Measurements from ENCODE around the gene OR1F1.

The OR1F1 gene

DNA sequence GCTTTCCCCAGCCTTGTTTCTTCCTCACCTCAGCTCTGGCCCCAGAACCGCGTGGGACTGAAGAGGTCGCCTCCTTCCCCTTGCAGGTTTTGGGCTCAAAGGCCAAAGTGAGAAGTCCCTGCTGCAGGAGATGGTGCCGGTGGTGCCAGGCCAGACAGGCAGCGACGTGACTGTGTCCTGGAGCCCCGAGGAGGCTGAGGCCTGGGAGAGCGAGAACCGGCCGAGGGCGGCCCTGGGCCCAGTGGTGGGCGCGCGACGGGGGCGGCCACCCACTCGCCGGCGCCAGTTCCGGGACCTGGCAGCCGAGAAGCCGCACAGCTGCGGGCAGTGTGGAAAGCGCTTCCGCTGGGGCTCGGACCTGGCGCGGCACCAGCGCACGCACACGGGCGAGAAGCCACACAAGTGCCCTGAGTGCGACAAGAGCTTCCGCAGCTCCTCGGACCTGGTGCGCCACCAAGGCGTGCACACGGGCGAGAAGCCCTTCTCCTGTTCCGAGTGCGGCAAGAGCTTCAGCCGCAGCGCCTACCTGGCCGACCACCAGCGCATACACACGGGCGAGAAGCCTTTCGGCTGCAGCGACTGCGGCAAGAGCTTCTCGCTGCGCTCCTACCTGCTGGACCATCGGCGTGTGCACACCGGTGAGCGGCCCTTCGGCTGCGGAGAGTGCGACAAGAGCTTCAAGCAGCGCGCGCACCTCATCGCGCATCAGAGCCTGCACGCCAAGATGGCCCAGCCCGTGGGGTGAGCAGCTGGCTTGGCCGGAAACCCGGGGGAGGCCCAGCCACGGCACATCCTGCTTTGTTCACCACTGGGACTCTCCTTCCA, 47.2 kb upstream of the OR1F1 start:
- TF ChIP-seq, protein P1, sequence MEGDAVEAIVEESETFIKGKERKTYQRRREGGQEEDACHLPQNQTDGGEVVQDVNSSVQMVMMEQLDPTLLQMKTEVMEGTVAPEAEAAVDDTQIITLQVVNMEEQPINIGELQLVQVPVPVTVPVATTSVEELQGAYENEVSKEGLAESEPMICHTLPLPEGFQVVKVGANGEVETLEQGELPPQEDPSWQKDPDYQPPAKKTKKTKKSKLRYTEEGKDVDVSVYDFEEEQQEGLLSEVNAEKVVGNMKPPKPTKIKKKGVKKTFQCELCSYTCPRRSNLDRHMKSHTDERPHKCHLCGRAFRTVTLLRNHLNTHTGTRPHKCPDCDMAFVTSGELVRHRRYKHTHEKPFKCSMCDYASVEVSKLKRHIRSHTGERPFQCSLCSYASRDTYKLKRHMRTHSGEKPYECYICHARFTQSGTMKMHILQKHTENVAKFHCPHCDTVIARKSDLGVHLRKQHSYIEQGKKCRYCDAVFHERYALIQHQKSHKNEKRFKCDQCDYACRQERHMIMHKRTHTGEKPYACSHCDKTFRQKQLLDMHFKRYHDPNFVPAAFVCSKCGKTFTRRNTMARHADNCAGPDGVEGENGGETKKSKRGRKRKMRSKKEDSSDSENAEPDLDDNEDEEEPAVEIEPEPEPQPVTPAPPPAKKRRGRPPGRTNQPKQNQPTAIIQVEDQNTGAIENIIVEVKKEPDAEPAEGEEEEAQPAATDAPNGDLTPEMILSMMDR (conservative IDR thresholded peaks at IDR 0.05; ENCODE audit: low read depth, low read length): no peak
- no peaks in the 10 kb centered on the region; the same call in 1 of the 2 replicates for H3K79me2 ChIP-seq (ENCODE audit: insufficient read depth, low read depth)
- no peak overlapping the region for H2AFZ ChIP-seq (ENCODE audit: low read depth)

DNA sequence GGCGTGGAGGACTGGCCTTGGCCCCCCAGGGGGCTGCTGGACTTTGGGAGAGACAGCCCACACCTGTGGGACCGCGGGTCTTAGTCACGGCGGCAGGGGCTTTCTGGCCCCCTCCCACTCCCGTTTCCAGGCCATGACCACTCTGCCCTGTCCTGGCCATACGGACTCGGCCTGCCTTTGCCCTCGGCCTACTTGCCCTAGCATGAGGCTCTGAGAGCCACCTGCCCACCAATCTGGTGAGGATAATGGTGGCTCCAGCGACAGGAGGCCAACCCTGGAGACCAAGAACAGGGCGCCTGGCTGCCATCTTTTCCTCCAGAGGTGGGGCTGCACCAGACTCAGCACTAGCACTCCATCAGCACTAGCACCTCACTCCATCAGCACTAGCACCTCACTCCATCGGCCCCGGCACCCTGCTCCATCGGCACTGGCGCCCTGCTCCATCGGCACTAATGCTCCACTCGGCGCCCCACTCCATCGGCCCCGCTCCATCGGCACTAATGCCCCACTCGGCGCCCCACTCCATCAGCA, 46.2 kb upstream of the OR1F1 start:
- H3K79me2 ChIP-seq (ENCODE audit: insufficient read depth, low read depth): no peaks in the 10 kb centered on the region
- H2AFZ ChIP-seq (ENCODE audit: low read depth): no peak overlapping the region
- H3K27ac ChIP-seq: no peak overlapping the region
- no peaks in the 10 kb centered on the region for H3K36me3 ChIP-seq (ENCODE audit: insufficient read depth)
- H3K4me2 ChIP-seq: no peak overlapping the region
- H3K27me3 ChIP-seq (ENCODE audit: insufficient read depth, low read depth): no peaks in the 10 kb centered on the region; the same call in 1 of the 2 replicates
- no peaks in the 10 kb centered on the region for H3K4me1 ChIP-seq (ENCODE audit: low read depth, poor library complexity, severe bottlenecking)
- H4K20me1 ChIP-seq (ENCODE audit: insufficient read depth): no peaks in the 10 kb centered on the region
- H3K9ac ChIP-seq: no peak overlapping the region
- no peak overlapping the region for H3K4me3 ChIP-seq (IDR thresholded peaks at IDR 0.05; ENCODE audit: insufficient read depth, low read depth, low read length)
- TF ChIP-seq, protein P1 (conservative IDR thresholded peaks at IDR 0.05; ENCODE audit: low read depth, low read length): no peak

More for the DNA sequence above, 47.2 kb upstream of the OR1F1 start:
- Histone ChIP-seq H3K27ac (no peak overlapping the region), H3K4me3 (IDR thresholded peaks at IDR 0.05; ENCODE audit: insufficient read depth, low read depth, low read length) (no peak overlapping the region), H3K27me3 (ENCODE audit: insufficient read depth, low read depth) (no peaks in the 10 kb centered on the region; the same call in 1 of the 2 replicates), H4K20me1 (ENCODE audit: insufficient read depth) (no peaks in the 10 kb centered on the region), H3K4me1 (ENCODE audit: low read depth, poor library complexity, severe bottlenecking) (peaks cover 8% of the 10 kb centered on the region), H3K9ac (no peak overlapping the region), H3K36me3 (ENCODE audit: insufficient read depth) (no peaks in the 10 kb centered on the region), H3K4me2 (no peak overlapping the region)

DNA sequence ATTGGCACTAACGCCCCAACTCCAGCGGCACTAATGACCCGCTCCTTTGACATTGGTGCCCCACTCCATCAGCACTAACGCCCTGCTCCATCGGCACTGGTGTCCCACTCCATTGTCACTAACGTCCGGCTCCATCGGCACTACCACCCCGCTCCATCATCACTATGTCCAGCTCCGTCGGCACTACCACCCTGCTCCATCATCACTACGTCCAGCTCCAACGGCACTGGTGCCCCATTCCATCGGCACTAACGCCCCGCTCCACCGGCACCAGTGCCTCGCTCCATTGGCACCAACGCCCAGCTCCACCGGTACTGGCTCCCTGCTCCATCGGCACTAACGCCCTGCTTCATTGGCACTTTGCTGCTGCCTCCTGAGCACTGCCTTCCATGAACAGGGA, 45.7 kb upstream of the OR1F1 start:
- H3K27me3 ChIP-seq (ENCODE audit: insufficient read depth, low read depth): no peaks in the 10 kb centered on the region; the same call in 1 of the 2 replicates
- TF ChIP-seq, protein P1 (conservative IDR thresholded peaks at IDR 0.05; ENCODE audit: low read depth, low read length): no peak
- no peak overlapping the region for H3K4me3 ChIP-seq (IDR thresholded peaks at IDR 0.05; ENCODE audit: insufficient read depth, low read depth, low read length)
- no peaks in the 10 kb centered on the region for H4K20me1 ChIP-seq (ENCODE audit: insufficient read depth)
- H3K36me3 ChIP-seq (ENCODE audit: insufficient read depth): no peaks in the 10 kb centered on the region
- H3K9ac ChIP-seq: no peak overlapping the region
- no peaks in the 10 kb centered on the region for H3K79me2 ChIP-seq (ENCODE audit: insufficient read depth, low read depth)
- no peak overlapping the region for H3K27ac ChIP-seq
- H3K4me1 ChIP-seq (ENCODE audit: low read depth, poor library complexity, severe bottlenecking): no peaks in the 10 kb centered on the region
- no peak overlapping the region for H3K4me2 ChIP-seq
- H2AFZ ChIP-seq (ENCODE audit: low read depth): no peak overlapping the region

DNA sequence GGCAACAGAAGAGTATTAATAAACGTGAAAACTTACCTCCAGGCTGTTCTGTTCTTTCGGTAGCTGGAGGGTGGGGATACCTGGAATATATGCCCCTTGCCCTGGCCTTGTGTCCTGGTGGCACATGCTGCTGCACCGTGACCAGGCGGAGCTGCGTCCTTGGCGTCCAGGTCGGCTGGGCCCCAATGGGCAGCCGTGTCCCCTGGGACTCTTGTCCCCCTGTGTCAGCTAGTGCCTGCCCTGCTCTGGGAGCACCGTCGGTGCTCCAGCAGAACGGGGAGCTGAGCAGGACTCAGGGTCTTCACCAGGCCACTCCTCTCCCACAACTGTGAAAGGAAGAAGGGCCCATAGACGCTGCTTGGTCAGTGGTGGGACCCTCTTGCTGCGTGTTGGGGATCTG, 45.2 kb upstream of the OR1F1 start:
- Histone ChIP-seq H3K9ac (no peak overlapping the region), H4K20me1 (ENCODE audit: insufficient read depth) (no peaks in the 10 kb centered on the region), H3K27ac (no peak overlapping the region), H3K4me3 (IDR thresholded peaks at IDR 0.05; ENCODE audit: insufficient read depth, low read depth, low read length) (no peak overlapping the region), H3K4me1 (ENCODE audit: low read depth, poor library complexity, severe bottlenecking) (no peaks in the 10 kb centered on the region), H3K27me3 (ENCODE audit: insufficient read depth, low read depth) (no peaks in the 10 kb centered on the region; the same call in 1 of the 2 replicates), H3K79me2 (ENCODE audit: insufficient read depth, low read depth) (no peaks in the 10 kb centered on the region), H3K36me3 (ENCODE audit: insufficient read depth) (no peaks in the 10 kb centered on the region), H3K4me2 (no peak overlapping the region), H2AFZ (ENCODE audit: low read depth) (no peak overlapping the region)
- TF ChIP-seq, protein P1 (conservative IDR thresholded peaks at IDR 0.05; ENCODE audit: low read depth, low read length): no peak
